ENCODE results near the gene ETFBKMT. TPM values are rescaled to one million over a fixed set of nuclear protein-coding genes. Genes with fewer than 3 reads are reported as not detected.
A peak's percentile ranks its signal among the peaks of the same experiment; 100 is the strongest.
"Not testable (repeated sequence)": the region's sequence is repeated elsewhere in the genome, so short reads cannot be mapped to it uniquely, and the experiment has no call there.

ETFBKMT gene
- total RNA-seq, 2 experiments from 2014 or later: 0.64 to 0.99 TPM

- H3K27me3 Mint-ChIP-seq: no peaks in the 10 kb centered on the region
- no peaks in the 10 kb centered on the region for H3K36me3 Mint-ChIP-seq
- H3K4me3 Mint-ChIP-seq: no peak overlapping the region
- no peaks in the 10 kb centered on the region for H3K4me1 Mint-ChIP-seq
- DNase-seq: no peak
- no peak overlapping the region for H3K27ac Mint-ChIP-seq
- no peaks in the 10 kb centered on the region for H3K9me3 Mint-ChIP-seq
Measured at GRCh38 chr12:31644536-31644935, 15.0 kb upstream of the ETFBKMT start.

- Mint-ChIP-seq H3K9me3 (no peaks in the 10 kb centered on the region), H3K27ac (no peak overlapping the region), H3K36me3 (no peaks in the 10 kb centered on the region), H3K27me3 (no peaks in the 10 kb centered on the region), H3K4me3 (no peak overlapping the region), H3K4me1 (no peaks in the 10 kb centered on the region)
- DNase-seq: no peak
Measured at GRCh38 chr12:31645924-31646323, 13.6 kb upstream of the ETFBKMT start.

- H3K36me3 Mint-ChIP-seq: no peaks in the 10 kb centered on the region
Measured at GRCh38 chr12:31647086-31647491, 12.4 kb upstream of the ETFBKMT start.

GRCh38 chr12:31650918-31651317, 8.6 kb upstream of the ETFBKMT start:
- no peaks in the 10 kb centered on the region for H3K9me3 Mint-ChIP-seq

More at GRCh38 chr12:31647086-31647491, 12.4 kb upstream of the ETFBKMT start:
- Mint-ChIP-seq H3K4me3 (no peak overlapping the region), H3K27me3 (no peaks in the 10 kb centered on the region), H3K27ac (no peak overlapping the region), H3K9me3 (no peaks in the 10 kb centered on the region), H3K4me1 (no peaks in the 10 kb centered on the region)
- DNase-seq: no peak

GRCh38 chr12:31651893-31652521, 7.5 kb upstream of the ETFBKMT start:
- H3K27ac Mint-ChIP-seq: no peak overlapping the region
- H3K4me1 Mint-ChIP-seq: peaks cover 8% of the 10 kb centered on the region
- H3K27me3 Mint-ChIP-seq: no peaks in the 10 kb centered on the region
- no peaks in the 10 kb centered on the region for H3K36me3 Mint-ChIP-seq
- no peak for DNase-seq
- no peak overlapping the region for H3K4me3 Mint-ChIP-seq
- H3K9me3 Mint-ChIP-seq: no peaks in the 10 kb centered on the region

More at GRCh38 chr12:31650918-31651317, 8.6 kb upstream of the ETFBKMT start:
- peaks cover 8% of the 10 kb centered on the region for H3K4me1 Mint-ChIP-seq
- no peaks in the 10 kb centered on the region for H3K36me3 Mint-ChIP-seq
- H3K27ac Mint-ChIP-seq: no peak overlapping the region
- no peak for DNase-seq
- no peaks in the 10 kb centered on the region for H3K27me3 Mint-ChIP-seq
- no peak overlapping the region for H3K4me3 Mint-ChIP-seq

- no peak overlapping the region for H3K27ac Mint-ChIP-seq
- H3K4me1 Mint-ChIP-seq: peaks cover 12% of the 10 kb centered on the region
- H3K27me3 Mint-ChIP-seq: no peaks in the 10 kb centered on the region
- H3K9me3 Mint-ChIP-seq: no peaks in the 10 kb centered on the region
- no peak overlapping the region for H3K4me3 Mint-ChIP-seq
- no peaks in the 10 kb centered on the region for H3K36me3 Mint-ChIP-seq
- DNase-seq: no peak
Measured at GRCh38 chr12:31655208-31655607, 4.3 kb upstream of the ETFBKMT start.

- Mint-ChIP-seq H3K4me1 (peaks cover 13% of the 10 kb centered on the region), H3K27ac (no peak overlapping the region)
Measured at GRCh38 chr12:31655792-31656191, 3.7 kb upstream of the ETFBKMT start.

GRCh38 chr12:31658471-31659086, 909 bp upstream of the ETFBKMT start:
- Mint-ChIP-seq H3K27ac (peak overlapping the region; percentile 64), H3K27me3 (no peaks in the 10 kb centered on the region)

More at GRCh38 chr12:31655792-31656191, 3.7 kb upstream of the ETFBKMT start:
- Mint-ChIP-seq H3K9me3 (no peaks in the 10 kb centered on the region), H3K27me3 (no peaks in the 10 kb centered on the region), H3K36me3 (no peaks in the 10 kb centered on the region), H3K4me3 (no peak overlapping the region)
- no peak for DNase-seq

GRCh38 chr12:31662176-31662849, 2.8 kb downstream of the ETFBKMT start:
- no peaks in the 10 kb centered on the region for H3K9me3 Mint-ChIP-seq
- H3K4me3 Mint-ChIP-seq: no peak overlapping the region
- H3K4me1 Mint-ChIP-seq: peaks cover 5% of the 10 kb centered on the region
- no peaks in the 10 kb centered on the region for H3K27me3 Mint-ChIP-seq
- no peak for DNase-seq
- no peak overlapping the region for H3K27ac Mint-ChIP-seq
- H3K36me3 Mint-ChIP-seq: peaks cover 9% of the 10 kb centered on the region

More at GRCh38 chr12:31658471-31659086, 909 bp upstream of the ETFBKMT start:
- peak overlapping the region; percentile 95 for H3K4me3 Mint-ChIP-seq
- H3K36me3 Mint-ChIP-seq: no peaks in the 10 kb centered on the region
- H3K9me3 Mint-ChIP-seq: no peaks in the 10 kb centered on the region
- H3K4me1 Mint-ChIP-seq: peaks cover 5% of the 10 kb centered on the region
- DNase-seq: no peak

- H3K27me3 Mint-ChIP-seq: no peaks in the 10 kb centered on the region
- H3K9me3 Mint-ChIP-seq: no peaks in the 10 kb centered on the region
- no peak overlapping the region for H3K27ac Mint-ChIP-seq
- H3K36me3 Mint-ChIP-seq: peaks cover 11% of the 10 kb centered on the region
- no peak for DNase-seq
- peaks cover 4% of the 10 kb centered on the region for H3K4me1 Mint-ChIP-seq
- H3K4me3 Mint-ChIP-seq: no peak overlapping the region
Measured at GRCh38 chr12:31663576-31663975, 4.1 kb downstream of the ETFBKMT start.

GRCh38 chr12:31664038-31664437, 4.5 kb downstream of the ETFBKMT start:
- no peaks in the 10 kb centered on the region for H3K27me3 Mint-ChIP-seq
- H3K4me3 Mint-ChIP-seq: no peak overlapping the region
- peaks cover 15% of the 10 kb centered on the region for H3K36me3 Mint-ChIP-seq
- no peak for DNase-seq
- H3K9me3 Mint-ChIP-seq: peaks cover 3% of the 10 kb centered on the region
- peaks cover 2% of the 10 kb centered on the region for H3K4me1 Mint-ChIP-seq
- H3K27ac Mint-ChIP-seq: no peak overlapping the region

- DNase-seq: no peak
- Mint-ChIP-seq H3K4me1 (no peaks in the 10 kb centered on the region), H3K27me3 (no peaks in the 10 kb centered on the region), H3K4me3 (no peak overlapping the region), H3K9me3 (peaks cover 3% of the 10 kb centered on the region), H3K36me3 (peaks cover 25% of the 10 kb centered on the region), H3K27ac (no peak overlapping the region)
Measured at GRCh38 chr12:31669020-31669419, 9.5 kb downstream of the ETFBKMT start.

- not testable (repeated sequence) for H3K4me3 Mint-ChIP-seq, H3K9me3 Mint-ChIP-seq, H3K27ac Mint-ChIP-seq, H3K27me3 Mint-ChIP-seq, H3K4me1 Mint-ChIP-seq, DNase-seq
- H3K36me3 Mint-ChIP-seq: peaks cover 25% of the 10 kb centered on the region
Measured at GRCh38 chr12:31669582-31669981, 10.1 kb downstream of the ETFBKMT start.

GRCh38 chr12:31672521-31672920, 13.0 kb downstream of the ETFBKMT start:
- Mint-ChIP-seq H3K4me1 (no peaks in the 10 kb centered on the region), H3K36me3 (peaks cover 21% of the 10 kb centered on the region), H3K27me3 (no peaks in the 10 kb centered on the region), H3K9me3 (peaks cover 3% of the 10 kb centered on the region), H3K27ac (no peak overlapping the region), H3K4me3 (no peak overlapping the region)
- no peak for DNase-seq

GRCh38 chr12:31682136-31682962, 22.9 kb downstream of the ETFBKMT start:
- Mint-ChIP-seq H3K36me3 (peaks cover 39% of the 10 kb centered on the region), H3K27me3 (no peaks in the 10 kb centered on the region), H3K4me3 (no peak overlapping the region), H3K27ac (peak overlapping the region; percentile 84), H3K4me1 (peaks cover 6% of the 10 kb centered on the region), H3K9me3 (peaks cover 9% of the 10 kb centered on the region)
- peak; percentile 57 for DNase-seq
